NCI-H1694 (cell line): ENCODE data around the gene MCRIP1.
A peak's percentile ranks its signal among the peaks of the same experiment; 100 is the strongest.

Experiments used
- DNase-seq: peaks from one replicate; lab custom pipeline; 2025; lab: John Stamatoyannopoulos, UW

Gene MCRIP1, protein sequence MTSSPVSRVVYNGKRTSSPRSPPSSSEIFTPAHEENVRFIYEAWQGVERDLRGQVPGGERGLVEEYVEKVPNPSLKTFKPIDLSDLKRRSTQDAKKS

DNA sequence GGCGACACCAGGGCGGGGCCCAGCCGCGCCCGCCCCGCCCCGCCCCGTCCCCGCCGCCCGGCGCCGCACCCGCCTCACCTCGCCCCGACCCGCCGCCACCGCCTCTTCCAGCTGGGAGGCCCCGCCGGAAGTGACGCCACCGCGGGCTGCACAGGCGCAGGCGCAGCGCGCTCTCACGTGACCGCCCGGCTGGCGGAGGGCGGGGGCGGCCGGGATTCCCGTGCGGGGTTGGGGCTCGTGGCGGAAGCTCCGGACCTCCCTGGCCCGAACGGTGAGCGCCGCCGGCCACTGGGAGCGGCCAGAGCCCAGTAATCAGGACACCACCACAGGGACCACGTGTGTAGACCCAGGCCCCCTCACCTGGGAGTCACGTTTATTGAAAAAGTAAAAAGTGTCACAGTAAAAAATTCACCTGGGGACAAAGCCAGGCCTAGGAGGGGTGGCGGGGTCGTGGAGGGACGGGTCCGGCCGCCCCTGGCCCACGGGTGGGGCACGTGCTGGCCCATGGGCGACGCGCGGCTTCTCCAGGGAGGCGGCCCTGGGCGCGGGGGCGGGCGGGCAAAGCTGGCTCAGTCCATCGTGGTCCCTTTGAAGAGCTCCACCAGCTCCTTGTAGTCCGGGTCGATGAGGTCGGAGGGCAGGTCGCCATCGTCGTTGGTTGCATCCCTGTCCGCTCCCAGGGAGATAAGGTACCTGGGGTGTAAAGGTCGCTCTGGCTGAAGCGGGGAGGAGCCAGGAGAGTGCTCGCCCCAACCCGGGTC is at the start of gene MCRIP1:
Gene MCRIP1 (minus strand): TSS at position 132 of the 761 bp plus-strand sequence. CDS start 8,785 bp downstream, outside the sequence.
- DNase-seq, result peak; percentile 71

DNA sequence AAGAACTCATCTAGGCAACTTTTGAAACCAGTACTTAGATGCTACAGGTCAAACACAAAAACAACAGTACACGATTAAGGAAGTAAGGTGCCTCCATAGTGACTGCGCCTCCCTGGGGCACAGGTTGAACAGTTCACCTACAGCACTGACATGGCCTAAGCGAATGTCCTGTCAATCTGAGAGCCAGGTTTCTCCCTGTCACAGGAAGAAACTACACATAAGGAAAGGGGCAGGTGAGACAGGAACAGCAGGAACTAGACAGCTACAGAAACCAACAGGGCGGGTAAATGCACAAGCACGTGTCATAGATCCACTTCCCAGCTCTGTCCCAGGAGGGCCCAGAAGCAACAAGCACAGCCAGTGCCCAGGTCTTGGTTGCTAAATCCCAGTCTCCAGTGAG is 46.0 kb upstream of the MCRIP1 start:
- DNase-seq, result no peak

DNA sequence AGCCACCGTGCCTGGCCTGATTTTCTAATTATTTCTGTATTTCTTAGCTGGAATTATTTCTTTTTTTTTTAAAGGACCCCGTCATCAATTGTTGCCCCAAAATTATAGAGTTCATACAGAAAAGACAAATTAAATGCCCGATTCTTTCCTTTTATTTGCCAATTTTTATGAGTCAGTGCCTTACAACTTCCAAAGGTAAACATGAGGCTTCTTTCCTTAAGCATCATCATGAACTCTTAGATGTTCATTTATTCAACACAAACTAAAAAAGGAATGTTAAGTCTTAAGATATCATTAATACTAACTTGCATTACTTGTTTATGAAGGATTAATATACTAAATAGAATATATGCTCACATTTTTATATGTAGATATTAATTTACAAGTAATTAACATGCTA is 45.2 kb upstream of the MCRIP1 start:
- no peak for DNase-seq

DNA sequence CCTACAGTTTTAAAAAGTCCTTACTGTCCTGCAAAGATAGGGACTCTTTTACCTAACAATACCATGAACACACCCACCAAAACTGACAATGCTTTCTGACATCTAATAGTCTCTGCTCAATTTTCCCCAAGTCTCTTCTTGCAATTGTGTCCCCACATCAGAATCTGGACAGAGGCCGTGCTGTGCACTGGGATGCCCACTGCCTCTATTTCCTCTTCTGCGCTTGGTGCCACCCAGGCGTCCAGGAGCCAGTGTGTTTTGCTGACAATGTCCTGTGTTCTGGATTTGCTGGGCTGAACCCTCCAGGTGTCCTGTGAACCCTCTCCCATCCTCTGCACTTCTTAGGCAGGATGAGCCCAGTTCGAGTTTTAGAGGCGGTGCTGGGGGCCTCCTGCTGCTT is 44.5 kb upstream of the MCRIP1 start:
- no peak for DNase-seq

DNA sequence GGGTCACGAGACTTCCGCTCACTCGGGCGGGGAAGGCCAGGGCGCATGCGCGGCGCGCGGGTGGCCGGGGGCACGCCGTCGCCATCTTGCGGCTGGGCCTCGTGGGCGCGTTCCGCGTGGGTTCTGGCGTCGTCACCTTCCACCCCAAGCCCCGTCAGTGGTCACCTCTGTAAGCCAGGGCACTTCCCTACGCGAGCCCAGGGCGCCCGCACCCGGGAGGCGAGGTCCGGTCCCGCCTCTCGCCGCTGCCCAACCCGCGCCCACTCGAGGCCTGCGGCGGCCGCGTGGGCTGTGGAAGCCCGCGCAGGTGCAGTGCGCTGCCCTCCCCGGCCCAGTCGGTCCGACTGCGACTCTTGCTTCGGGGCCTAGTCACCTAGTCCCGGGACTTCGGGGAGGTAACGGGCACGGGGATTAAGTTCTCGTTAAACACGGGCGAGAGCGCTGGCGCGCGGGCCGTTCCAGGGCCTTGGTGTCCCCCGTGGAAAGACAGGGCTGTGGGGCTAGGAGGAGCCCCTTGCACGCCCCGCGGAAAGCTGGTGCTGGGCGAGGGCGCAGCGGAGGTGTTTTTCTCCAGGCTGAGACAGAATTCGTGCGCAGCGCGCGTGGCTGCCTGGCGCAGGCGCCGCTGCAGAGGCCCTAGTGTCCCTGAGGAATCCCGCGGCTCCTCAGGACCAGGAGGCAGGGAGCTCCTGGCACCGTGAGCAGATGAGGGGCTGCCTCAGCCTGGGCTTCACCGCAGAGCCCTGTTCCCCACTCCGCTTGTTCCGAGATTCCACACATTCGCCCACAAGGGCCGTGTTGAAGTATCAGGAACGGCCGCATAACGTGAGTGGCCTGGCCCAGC is 38.5 kb upstream of the MCRIP1 start:
- no peak for DNase-seq

DNA sequence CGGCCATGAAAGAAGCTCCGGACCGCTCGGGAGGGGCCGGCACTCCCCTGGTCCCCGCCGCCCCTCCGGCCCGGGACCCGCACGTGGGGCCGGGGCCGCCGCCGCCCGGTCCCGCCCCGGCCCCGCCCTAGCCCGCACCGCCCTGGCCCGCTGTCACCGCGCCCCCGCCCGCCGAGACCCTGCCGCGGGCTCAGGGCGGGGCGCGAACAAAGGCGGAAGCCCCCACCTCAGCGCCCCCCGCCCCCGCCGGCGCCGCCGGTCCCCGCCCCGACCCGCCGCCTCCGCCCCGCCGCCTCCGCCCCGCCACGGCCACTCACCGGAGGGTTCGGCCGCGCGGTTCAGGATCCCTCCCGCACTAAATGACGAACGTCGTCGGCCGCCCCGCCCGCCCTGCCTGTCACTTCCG is 37.9 kb upstream of the MCRIP1 start, which contains the start of gene ARHGDIA:
Gene ARHGDIA (minus strand): TSS at position 357 of the 406 bp plus-strand sequence. CDS start 1,407 bp downstream, outside the sequence.
- peak; percentile 74 for DNase-seq

DNA sequence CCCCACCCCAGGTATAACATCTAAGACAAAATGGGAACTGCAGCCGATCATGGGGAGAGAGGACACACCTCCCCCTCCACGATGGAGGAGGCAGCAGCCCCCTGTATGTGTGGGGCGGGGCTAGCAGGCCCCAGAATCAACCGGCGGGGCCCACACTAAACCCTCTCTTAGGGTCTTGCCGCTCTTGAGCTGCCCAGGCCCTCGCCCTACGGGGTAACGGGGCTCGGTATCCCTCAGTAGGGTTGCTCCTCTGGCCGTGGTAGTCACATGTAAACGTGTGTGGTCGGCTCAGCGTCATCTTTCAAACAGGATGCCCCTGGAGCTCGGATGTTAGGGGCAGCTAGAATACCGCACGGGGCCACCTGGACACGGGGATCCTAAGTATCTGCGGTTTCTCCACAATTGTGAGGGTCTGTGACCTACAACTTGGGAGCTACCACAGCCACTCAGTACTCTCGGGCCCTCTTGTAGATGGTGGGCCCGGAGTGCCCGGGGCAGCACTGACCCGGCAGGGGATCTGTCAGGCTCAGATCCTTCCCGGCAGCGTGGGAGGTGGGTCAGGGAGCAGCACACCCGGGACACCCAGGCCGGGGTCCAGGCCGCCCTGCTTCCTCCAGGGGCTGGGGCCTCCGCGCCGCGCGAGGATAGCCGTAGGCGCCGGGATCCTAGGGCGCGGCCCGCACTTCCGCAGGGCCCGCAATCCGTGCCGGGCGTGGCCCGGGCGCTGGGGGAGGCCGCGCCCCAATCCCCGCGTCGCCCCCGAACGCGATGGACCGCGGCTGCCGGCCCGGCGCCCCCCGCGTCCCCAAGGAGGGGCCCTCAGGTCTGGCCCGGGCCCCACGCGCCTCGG is 37.3 kb upstream of the MCRIP1 start:
- no peak for DNase-seq

DNA sequence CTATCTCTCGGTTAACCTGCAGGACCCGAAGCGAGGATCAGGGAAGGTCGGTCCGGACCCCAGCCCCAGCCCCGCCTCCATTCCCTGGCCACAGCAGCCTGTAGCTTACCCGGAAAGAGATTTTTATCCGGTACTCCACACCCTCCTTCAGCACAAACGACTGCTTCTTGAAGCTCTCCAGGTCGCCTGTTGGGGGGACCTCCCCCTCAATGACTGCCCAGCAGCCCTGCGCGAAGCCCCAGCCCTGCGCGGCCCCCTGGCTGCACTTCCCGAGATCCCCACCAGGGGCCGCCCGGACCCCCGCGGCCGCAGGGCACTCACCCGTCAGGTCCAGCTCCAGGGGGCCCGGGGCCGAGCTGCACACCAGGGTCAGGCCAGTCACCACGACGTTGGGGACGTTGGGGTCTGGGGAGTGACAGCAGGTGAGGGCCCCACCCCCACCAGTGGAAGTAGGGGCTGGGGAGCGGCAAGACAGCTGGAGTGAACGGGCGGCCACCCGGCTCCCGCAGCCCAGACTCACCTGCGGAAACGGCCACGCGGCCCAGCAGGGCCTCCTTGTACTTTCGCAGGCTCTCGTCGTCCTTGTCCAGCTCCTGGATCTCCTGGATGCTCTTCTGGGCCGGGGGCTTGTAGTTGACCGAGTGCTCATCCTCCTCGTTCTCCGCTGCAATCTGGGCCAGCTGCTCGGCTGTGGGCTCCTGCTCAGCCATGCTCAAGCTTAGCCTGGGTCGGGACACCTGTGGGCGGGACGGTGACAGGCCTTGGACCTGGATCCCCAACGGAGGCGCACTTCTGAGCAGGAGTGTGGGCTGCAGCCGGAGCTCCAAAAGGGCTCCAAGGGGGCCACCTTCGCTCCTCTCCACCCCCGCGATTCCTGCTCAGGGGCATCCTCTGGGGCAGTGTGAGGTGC is 36.4 kb upstream of the MCRIP1 start:
- no peak for DNase-seq

DNA sequence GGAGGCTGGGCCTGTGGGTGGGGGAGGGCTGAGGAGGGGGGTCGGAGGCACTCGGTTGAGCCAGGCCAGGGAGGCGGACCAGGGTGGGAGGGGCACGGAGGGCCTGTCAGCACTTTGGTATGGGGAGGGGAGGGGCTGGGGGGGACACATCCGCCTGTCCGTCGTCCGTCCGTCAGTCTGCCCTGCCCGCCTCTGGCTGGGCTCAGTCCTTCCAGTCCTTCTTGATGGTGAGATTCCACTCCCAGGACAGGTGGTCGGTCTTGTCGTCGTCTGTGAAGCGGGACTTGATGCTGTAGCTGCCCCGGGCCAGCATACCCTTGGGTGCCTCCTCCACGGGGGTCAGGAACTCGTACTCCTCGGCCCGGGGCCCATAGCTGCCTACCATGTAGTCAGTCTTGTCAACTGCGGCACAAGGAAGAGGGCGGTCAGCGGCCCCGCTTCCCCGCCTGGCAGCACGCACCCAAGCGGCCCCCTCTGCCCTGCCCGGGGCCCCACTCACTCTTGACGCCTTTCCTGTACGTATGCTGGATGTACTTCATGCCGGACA is 35.7 kb upstream of the MCRIP1 start:
- DNase-seq, result no peak

DNA sequence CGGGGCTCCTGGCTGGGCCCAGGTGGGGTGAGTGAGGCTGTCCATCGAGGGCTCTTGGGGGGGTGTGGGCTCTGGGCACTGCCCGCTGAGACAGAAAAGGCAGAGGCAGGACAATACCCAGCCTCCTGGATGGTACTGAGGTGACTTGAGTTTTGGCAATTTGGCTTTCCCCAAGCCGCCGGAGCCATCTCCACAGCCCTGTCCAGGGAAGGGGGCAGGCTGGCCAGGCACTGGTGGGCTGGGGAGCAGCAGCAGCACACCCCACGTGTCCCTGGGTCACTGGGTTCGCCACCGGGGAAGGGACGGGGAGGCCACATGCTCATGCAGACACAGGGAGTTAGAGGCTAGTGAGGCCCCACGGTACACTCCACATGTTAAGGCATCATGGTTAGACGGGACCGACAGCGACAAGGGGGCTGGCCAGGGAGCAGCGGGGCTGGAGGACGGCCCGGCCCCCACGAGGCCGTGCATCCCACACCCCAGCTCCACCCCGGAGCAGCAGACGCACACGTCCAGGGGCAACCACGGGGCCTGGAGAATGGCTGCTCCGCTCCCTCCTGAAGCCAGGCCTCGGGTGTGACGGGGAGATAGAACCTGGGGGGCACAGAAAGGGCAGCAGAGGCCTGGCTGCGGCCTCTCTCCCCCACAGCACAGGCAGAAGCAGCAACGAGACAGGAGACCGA is 35.0 kb upstream of the MCRIP1 start:
- no peak for DNase-seq

DNA sequence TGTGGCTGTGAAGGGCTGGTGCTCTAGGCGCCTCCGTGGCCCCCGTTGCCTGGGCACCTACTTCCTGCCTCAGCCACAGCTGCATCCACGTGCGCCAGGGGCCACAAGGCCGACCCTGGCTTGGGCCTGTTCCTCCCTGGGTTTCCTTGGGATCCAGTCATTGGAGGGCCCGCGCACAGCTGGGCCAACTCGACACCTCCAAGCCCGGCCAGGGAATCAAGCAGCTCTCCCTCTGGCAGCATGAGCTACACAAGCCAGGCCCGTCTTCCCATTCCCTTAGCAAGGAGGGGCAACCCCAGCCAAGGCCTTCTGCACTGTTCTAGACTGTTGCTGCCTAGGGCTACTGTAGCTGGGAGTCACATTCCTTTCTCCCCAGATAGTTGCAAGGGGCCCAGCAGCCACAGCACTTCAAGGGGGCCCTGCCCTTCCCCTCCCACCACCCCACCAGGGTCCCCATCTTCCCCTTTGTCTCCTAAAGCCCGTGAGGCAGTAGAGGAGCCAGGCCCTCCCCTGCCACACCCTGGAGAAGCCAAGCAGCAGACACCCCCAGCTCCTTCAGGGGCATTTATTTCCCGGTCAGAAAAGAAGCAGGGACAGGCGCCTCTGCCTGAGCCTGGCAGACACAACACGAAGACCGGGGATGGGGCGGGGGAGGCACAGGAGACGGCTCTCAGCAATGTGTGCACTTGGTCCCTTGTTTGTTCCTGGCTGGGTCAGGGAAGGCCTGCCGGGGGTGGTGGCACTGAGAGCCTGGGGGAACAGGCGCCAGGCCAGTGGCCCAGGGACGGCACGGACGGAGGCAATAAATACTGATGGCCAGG is 34.3 kb upstream of the MCRIP1 start:
- DNase-seq, result no peak

DNA sequence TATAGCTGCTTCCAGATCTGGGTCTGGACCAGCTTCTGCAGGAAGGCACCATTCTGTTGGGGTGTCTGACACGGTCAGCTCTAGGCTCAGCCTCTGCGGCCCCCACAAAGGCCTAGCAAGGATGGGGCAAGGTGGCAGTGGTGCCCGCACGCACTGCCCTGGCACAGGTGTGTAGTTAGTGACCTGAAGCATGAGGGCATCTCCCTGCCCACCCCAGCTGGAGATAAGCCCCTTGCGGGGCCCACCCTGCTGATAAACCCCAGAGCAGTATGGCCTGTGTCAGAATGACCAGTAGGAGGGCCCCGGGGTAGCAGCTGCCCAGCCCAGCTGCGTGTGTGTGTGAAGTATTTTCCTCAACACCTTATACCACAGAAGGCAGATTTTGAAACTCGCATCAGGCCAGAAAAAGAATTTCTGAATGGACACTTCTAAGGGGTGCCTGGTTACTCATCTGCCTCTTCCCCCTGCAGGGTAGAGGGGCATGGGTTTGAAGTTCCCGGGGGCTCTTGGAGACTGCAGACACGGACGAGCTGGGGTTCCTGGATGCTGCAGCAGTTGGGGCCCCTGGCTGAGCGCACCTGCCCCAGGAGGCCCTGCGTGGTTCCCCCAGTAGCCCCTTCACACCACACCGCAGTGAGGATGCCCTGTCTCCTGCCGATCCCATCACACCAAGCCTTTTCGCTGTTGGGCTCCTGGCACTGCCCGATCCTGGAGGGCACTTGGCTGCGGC is 33.5 kb upstream of the MCRIP1 start:
- DNase-seq, result no peak

DNA sequence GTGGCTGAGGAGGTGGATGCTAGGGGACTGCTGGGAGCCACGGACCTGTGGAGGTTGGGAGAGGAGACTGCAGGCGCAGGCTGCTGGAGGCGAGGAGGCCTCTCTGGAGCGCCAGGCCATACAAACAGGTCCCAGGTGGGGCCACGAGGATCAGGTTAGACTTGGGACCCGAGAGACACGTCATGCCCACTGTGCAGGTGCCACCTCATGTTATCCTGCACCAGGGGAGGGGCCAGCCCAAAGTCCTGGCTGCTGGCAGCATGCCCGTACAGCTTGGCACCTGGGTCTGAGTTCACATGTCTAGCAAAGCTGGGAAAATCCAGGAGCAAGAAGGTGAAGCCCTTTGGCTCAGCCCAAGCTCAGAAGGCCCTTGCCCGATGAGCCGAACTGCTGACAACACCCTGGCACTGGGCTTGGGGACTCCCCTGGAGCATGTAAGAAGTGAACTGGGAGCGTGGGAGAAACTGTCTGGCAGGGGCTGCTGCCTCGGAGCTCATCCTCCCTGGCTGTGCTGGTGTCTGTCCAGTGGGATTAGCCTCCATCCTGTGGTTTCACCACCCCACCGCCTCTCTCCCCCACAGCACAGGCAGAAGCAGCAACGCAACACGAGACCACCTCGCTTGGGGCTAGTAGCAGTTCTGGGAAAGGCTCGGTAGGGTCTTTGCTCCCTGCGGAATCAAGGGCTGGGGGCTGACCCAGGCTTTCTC is 32.8 kb upstream of the MCRIP1 start:
- DNase-seq, result no peak

DNA sequence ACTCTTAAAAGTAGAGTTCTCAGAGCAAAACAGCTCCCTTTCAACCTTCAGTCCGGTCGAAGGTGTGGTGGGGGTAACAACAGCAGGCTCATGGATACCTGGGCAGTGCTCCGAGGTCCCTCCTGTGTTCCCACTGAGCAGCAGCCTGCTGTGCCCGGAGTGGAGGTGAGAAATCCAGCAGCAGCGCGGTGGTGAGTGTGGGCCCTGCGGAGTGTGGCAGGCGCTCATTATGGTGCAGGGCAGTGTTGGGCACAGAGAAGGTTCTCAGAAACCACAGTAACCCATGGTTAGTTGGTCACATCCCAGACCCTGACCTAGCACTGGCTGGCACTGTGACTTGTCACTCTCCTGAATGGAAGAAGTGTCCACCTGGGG is 32.3 kb upstream of the MCRIP1 start:
- DNase-seq, result no peak

DNA sequence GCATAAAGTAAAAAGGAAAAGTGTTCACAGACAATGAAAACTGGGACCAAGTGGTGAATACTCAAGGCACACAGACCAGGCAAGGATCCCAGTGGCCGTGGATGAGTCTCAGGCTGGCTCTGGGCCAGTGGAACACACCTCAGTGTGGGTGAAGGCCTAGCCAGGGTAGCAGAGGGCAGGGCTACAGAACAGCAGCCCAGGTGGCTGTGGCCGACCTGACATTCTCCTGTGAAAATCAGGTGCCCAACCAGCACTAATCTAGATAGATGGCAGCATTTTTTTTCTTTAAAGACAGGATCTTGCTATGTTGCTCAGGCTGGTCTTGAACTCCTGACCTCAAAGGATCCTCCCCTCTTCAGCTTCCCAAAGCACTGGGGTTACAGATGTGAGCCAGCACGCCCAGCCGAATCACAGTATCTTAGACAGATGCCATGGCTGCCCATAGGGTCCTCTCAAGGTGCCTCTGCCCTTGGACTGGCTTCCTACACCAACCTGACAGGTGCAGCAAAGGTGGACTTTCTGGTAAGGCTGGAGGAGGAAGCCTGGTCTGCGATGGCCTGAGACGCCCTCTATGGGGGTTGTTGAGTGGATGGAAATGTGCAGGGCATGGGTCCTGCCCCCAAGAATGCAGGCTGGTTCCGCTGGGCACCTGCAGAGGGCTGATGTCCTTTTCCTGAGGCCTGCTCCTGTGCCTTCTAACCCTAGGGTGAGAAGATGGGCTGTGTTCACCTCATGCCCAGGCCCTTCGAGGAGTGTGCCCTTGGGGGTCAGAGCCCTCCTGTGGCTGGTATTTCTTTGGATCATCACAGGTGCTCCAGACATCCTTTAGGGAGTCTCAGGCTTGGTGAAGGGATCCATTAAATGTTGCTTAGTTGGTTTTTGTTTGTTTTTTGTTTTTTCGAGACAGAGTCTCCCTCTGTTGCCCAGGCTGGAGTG is 31.0 kb upstream of the MCRIP1 start:
- DNase-seq, result no peak

DNA sequence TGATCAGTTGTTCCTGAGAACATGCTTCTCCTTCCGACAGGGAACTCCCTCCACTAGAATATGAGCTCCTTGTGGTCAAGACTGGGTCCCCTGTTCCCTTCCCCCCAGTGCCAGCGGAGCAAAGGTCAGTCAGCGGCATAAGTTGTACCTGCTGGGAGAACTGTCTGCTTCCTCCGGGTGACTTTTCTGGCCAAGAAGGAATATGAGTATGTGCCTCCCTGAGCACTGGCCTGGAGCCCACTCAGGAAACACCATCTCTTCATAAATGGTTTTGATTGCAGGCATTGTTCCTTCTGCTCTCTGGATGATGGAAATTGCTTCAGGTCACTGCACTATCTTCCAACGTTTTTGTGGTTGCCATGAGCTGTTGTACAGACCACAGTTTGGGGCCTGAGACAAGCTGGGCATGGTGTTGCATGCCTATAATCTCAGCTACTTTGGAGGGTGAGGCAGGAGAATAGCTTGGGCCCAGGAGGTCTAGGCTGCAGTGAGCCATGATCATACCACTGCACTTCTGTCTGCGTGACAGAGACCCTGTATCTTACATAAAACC is 30.1 kb upstream of the MCRIP1 start:
- DNase-seq, result no peak
